HG02588 (cell line): Measurements from ENCODE around the gene ZNF593OS.

ENCODE experiments used
- ATAC-seq: cut with Tn5 transposase; IDR thresholded peaks from one replicate; pipeline ENCODE4 v1.9.1; 2021; ENCODE audit warnings: mild to moderate bottlenecking, moderate library complexity; ENCODE audit not compliant: unreplicated experiment

ZNF593OS gene

GRCh38 chr1:26127235-26128163, 44.1 kb downstream of the ZNF593OS start:
- ATAC-seq = no peak

- no peak for ATAC-seq
Measured at GRCh38 chr1:26126321-26127084, 45.1 kb downstream of the ZNF593OS start.

DNA sequence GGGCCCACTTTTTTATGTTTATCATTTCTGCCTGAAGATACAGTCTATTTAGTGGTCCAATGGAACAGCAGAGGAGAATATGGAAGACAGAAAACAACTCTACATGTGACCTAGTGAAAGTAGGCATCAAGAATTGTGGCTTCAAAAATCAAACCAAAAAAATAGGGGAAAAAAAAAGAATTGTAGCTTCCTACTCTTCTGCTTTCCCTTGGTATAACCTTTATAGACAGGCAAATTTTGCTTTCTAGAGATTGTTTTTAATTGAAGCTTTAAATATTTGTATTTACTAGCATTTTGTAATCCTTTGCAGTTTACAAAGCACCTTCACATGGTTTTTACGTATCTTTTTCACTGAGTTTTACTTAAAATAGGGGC, 45.7 kb downstream of the ZNF593OS start:
- no peak for ATAC-seq

- ATAC-seq = no peak
Measured at GRCh38 chr1:26125382-26125781, 46.2 kb downstream of the ZNF593OS start.

GRCh38 chr1:26124418-26125331, 47.0 kb downstream of the ZNF593OS start:
- ATAC-seq = no peak

DNA sequence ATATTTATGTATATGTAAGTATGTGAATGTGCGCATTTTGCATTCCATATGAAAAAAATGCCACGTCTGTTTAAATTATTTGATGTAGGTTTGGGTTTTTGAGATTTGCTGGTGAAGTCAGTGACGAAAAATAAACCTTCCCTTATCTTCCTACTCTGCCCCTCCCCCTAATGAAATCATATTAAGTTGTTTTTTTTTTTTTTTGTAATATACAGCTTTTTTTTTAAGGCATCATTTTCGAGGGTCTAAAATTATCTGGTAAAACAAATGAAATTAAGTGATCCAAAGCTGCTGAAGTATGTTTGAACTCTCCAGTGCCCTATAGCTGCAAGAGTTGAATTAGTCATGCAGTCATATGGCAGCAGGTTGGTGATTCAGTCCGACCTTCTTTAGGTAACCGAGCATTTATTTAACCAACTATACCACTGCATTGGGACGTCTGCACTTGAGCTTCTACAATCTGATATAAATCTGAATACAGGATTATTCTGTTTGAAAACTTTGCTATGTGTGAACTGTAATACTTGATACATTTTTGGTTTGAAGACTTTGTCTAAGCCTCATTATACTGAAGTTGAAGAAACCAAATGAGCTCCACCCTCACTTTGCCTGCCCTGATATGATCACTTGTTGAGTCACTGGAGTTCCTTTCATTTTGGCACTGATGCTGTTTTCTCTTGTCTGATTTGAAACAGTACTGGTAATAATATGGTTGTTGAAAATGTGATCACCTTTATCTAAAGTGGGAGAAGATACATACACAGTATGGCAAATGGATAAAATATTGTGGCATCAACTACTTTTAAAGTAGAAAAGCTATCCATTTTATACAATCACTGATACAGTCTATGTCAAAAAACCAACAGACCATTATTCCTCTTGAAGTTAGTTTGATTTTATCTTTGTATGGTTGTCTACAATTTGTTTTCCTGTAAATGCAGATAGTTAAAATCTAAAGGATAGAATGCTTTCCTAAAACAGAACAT, 48.4 kb downstream of the ZNF593OS start:
- ATAC-seq = no peak

DNA sequence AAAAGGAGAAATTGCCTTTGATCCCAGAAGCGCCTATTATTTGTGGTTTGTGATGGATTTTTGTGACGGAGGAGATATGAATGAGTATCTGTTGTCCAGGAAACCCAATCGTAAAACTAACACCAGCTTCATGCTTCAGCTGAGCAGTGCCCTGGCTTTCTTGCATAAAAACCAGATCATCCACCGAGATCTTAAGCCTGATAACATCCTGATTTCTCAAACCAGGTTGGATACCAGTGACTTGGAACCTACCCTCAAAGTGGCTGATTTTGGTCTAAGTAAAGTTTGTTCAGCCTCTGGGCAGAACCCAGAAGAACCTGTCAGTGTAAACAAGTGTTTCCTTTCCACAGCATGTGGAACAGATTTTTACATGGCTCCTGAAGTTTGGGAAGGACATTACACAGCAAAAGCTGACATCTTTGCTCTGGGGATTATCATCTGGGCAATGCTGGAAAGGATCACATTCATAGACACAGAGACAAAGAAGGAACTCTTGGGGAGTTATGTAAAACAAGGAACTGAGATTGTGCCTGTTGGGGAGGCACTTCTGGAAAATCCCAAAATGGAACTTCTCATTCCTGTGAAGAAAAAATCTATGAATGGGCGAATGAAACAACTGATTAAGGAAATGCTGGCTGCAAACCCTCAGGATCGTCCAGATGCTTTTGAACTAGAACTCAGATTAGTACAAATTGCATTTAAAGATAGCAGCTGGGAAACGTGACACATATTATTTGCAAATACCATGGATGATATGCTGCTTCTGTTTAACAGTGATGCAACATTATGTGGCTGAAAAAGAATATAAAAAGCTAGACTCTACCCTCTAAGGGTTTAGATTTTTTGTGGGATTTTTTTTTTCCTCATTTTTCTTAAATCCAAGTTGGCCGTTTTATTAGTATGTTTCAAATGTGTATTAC, 49.5 kb downstream of the ZNF593OS start:
- no peak for ATAC-seq

- ATAC-seq = no peak
Measured at GRCh38 chr1:26119892-26120608, 51.6 kb downstream of the ZNF593OS start.
